ENCODE results near the gene PROSER2.

DNA sequence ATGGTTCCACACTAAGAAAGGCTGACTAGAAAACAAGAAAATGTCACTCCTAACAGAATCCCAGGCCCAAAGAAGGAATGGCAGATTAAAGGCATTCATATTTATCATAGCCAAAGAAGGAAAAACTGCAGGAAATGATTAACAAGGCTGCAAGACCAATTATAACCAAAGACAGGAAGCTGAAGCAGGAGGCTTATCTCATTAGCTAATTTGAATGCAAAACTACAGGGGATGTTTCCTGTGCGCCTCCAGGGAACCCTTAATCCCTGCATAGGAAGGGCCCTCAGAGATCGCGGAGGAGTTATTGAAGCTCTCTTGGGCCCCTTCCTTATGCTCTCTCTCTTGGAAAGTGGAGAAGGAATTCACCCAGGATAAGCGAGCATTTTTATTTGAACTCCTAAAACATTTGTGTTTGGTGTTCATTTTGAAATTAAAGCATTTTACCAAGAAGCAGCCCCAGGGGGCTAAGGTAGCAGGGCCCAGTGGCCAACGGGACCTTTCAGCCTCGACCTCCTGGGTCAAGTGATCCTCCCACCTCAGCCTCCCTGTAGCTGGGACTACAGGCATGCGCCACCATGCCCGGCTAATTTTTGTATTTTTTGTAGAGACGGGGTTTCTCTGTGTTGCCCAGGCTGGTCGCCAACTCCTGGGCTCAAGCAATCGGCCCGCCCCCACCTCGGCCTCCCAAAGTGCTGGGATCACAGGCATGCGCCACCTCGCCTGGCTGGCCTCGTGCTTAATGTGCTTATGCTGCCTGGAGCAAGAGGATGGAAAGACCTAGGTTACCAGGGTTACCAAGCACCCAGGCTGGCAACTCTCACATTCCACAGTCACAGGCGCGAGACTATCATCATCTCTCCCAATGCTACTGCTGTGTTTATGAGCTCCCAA lies 24.1 kb upstream of the PROSER2 start:
- TF ChIP-seq EZH2 (optimal IDR thresholded peaks at IDR 0.05; ENCODE audit: low read depth, low read length) (no peak), EZH2phosphoT487 (IDR thresholded peaks at IDR 0.05; ENCODE audit: low read length) (no peak)
- TF ChIP-seq, protein P1, sequence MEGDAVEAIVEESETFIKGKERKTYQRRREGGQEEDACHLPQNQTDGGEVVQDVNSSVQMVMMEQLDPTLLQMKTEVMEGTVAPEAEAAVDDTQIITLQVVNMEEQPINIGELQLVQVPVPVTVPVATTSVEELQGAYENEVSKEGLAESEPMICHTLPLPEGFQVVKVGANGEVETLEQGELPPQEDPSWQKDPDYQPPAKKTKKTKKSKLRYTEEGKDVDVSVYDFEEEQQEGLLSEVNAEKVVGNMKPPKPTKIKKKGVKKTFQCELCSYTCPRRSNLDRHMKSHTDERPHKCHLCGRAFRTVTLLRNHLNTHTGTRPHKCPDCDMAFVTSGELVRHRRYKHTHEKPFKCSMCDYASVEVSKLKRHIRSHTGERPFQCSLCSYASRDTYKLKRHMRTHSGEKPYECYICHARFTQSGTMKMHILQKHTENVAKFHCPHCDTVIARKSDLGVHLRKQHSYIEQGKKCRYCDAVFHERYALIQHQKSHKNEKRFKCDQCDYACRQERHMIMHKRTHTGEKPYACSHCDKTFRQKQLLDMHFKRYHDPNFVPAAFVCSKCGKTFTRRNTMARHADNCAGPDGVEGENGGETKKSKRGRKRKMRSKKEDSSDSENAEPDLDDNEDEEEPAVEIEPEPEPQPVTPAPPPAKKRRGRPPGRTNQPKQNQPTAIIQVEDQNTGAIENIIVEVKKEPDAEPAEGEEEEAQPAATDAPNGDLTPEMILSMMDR (IDR thresholded peaks at IDR 0.05; ENCODE audit: low read length), result no peak

All from MM.1S (cell line).